T-cell (primary cell): ENCODE results near the gene CA5A. TPM values are rescaled to one million over a fixed set of nuclear protein-coding genes. Genes with fewer than 3 reads are reported as not detected.
"Not testable (repeated sequence)": the region's sequence is repeated elsewhere in the genome, so short reads cannot be mapped to it uniquely, and the experiment has no call there.

Source experiments
- ATAC-seq, 4 experiments: fragments of 200-7000 bp in 3 of 4; fragments of 150-1000 bp in 1 of 4; cut with Tn5 transposase; replicated peaks in 1 of 4; 1 replicate in 3 of 4; 2 replicates in 1 of 4; pipeline ENCODE4 v1.10.0; 2021; ENCODE audit warnings: moderate library complexity in 3 of 4, mild to moderate bottlenecking in 2 of 4, moderate number of reproducible peaks in 1 of 4
- CTCF ChIA-PET, 2 donors: fragments of 300-600 bp; sonication (Branson Sonifier 250); formaldehyde crosslinking; loops; one replicate each; lab custom pipeline; 2022; ENCODE audit warnings: antibody characterized with exemption in 2 of 2; lab: Charles Lee
- POLR2A ChIA-PET, 2 donors: fragments of 300-600 bp; sonication (Branson Sonifier 250); formaldehyde crosslinking; loops; one replicate each; lab custom pipeline; 2022; ENCODE audit warnings: antibody characterized with exemption in 2 of 2; lab: Charles Lee
- DNase-seq, 35 experiments: peaks; one replicate each; pipeline versions ENCODE4 v3.0.0 to v3.0.0-alpha.2; 2013 to 2023
- H3K27ac ChIP-seq: one replicate; pipeline ENCODE4 v1.5.1; 2013; ENCODE audit warnings: low read length
- H3K27me3 ChIP-seq, 2 experiments: replicated peaks in 1 of 2; 1 replicate in 1 of 2; 2 replicates in 1 of 2; pipeline versions ENCODE4 v1.6.1 to v1.7.0; 2013; ENCODE audit warnings: low read length in 1 of 2, mixed read lengths in 1 of 2; ENCODE audit not compliant: control insufficient read depth in 2 of 2, insufficient read depth in 2 of 2; ENCODE audit errors: extremely low read depth in 1 of 2
- H3K36me3 ChIP-seq, 2 donors: 1 replicate in 1 of 2; 2 replicates in 1 of 2; pipeline versions ENCODE4 v1.6.1 to v1.7.0; 2013; ENCODE audit warnings: low read length in 1 of 2; ENCODE audit not compliant: control insufficient read depth in 2 of 2, insufficient read depth in 1 of 2; ENCODE audit errors: extremely low read depth in 1 of 2
- H3K4me1 ChIP-seq, 2 experiments: 1 replicate in 1 of 2; 2 replicates in 1 of 2; pipeline versions ENCODE4 v1.6.1 to v1.7.0; 2013; ENCODE audit warnings: low read length in 2 of 2, mixed read lengths in 1 of 2; ENCODE audit not compliant: insufficient read depth in 2 of 2, control insufficient read depth in 1 of 2; ENCODE audit errors: extremely low read depth in 1 of 2
- H3K4me3 ChIP-seq, 2 donors: 1 replicate in 1 of 2; 2 replicates in 1 of 2; pipeline versions ENCODE4 v1.5.1 to v1.7.0; 2013; ENCODE audit warnings: mild to moderate bottlenecking in 2 of 2, low read length in 1 of 2, moderate library complexity in 1 of 2; ENCODE audit not compliant: control insufficient read depth in 1 of 2; ENCODE audit errors: extremely low read depth in 1 of 2
- H3K9me3 ChIP-seq: 2 replicates; pipeline ENCODE4 v1.7.0; 2013
- H3K27ac Mint-ChIP-seq, 2 donors: one replicate each; pipeline ENCODE4 v1.8.0; 2020 to 2021; ENCODE audit warnings: mild to moderate bottlenecking in 2 of 2, mixed read lengths in 2 of 2
- H3K27me3 Mint-ChIP-seq, 2 donors: one replicate each; pipeline ENCODE4 v1.8.0; 2021 to 2022; ENCODE audit warnings: mixed read lengths in 2 of 2
- H3K36me3 Mint-ChIP-seq: one replicate; pipeline ENCODE4 v1.8.0; 2021; ENCODE audit warnings: mixed read lengths
- H3K4me1 Mint-ChIP-seq, 3 donors: one replicate each; pipeline ENCODE4 v1.8.0; 2020 to 2022; ENCODE audit warnings: mixed read lengths in 3 of 3, mild to moderate bottlenecking in 1 of 3
- H3K4me3 Mint-ChIP-seq, 3 donors: one replicate each; pipeline ENCODE4 v1.8.0; 2020 to 2022; ENCODE audit warnings: mild to moderate bottlenecking in 3 of 3, mixed read lengths in 3 of 3, moderate library complexity in 3 of 3
- H3K9me3 Mint-ChIP-seq, 3 donors: one replicate each; pipeline ENCODE4 v1.8.0; 2020 to 2022; ENCODE audit warnings: mixed read lengths in 3 of 3
- WGBS: methylation state at CpG from one replicate; pipeline ENCODE4 v1.1.5; 2013; ENCODE audit warnings: missing lambda C conversion rate; ENCODE audit not compliant: insufficient coverage; 5-methylcytosine and 5-hydroxymethylcytosine counted together
- total RNA-seq, 35 experiments: library from RNA in 6 of 35; stranded (reverse) in 6 of 35; fragments of 120-200 nt in 1 of 35; gene quantifications; one replicate each; pipeline versions ENCODE4 v1.2.1 to v1.2.4 and lab custom pipeline; 2013 to 2026

CA5A gene
- total RNA-seq, 5 donors from 2014 or later (not counting 1 experiment from before 2014, with no cell fraction given), result 0.20 TPM; not detected in 4

DNA sequence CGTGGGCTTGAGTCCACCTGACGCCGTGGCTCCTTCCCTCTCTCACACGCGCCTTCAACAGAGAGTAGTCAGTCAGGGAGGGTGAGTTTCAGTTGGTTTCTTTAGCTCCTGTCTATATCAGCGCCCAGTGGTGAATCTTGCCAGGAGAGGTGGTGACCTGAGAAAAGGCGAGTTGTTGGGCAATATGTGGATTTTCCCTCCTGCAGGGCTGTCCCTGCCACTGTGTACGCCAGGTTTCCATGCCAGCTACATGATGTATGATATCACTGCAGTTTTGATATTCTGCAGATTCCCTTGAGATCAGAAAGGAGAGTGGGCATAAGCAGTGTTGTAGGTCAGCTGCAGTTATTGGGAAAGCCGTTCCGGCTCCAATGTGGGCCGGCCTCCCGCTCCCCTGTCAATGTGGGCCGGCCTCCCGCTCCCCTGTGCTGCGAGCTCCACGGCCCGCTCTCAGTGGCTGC is 46.3 kb upstream of the CA5A start:
- no peak overlapping the region for H3K27ac Mint-ChIP-seq
- no peaks in the 10 kb centered on the region for H3K27me3 Mint-ChIP-seq
- peaks cover 30 to 65% (median 48%) of the 10 kb centered on the region in 3 donors for H3K4me1 Mint-ChIP-seq
- WGBS, result 96% methylated on average over 8 of the region's 17 CpGs
- H3K36me3 Mint-ChIP-seq, result peaks cover 62% of the 10 kb centered on the region
- H3K4me1 ChIP-seq, result peaks cover 4 to 40% of the 10 kb centered on the region in 2 experiments
- H3K27ac ChIP-seq, result no peak overlapping the region
- ChIA-PET CTCF (no interaction called here), POLR2A (no interaction called here)
- H3K4me3 Mint-ChIP-seq, result no peak overlapping the region
- H3K9me3 ChIP-seq, result no peaks in the 10 kb centered on the region
- no peak for ATAC-seq
- H3K4me3 ChIP-seq, result no peak overlapping the region
- no peaks in the 10 kb centered on the region for H3K9me3 Mint-ChIP-seq
- no peaks in the 10 kb centered on the region for H3K27me3 ChIP-seq
- H3K36me3 ChIP-seq, result peaks cover 15 to 36% of the 10 kb centered on the region in 2 donors
- no peak for DNase-seq

DNA sequence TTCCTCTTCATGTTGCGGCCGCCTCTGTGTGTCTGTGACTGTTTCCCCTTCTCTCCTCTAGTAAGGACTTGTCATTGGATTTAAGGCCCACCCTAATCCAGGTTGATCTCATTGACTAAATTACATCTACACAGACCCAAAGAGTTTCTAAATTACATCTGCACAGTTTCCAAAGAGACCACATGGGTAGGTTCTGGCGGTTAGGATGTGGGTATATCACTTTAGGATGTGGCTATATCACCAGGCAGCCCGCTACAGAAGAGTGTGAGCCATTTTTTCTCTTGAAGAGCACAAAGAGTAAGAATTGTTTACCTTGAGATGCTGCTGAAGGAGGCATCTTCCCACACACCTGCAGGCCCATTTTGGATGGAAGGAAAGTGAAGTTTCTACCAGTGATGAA is 45.0 kb upstream of the CA5A start:
- H3K9me3 Mint-ChIP-seq, H3K27ac ChIP-seq, H3K27ac Mint-ChIP-seq, POLR2A ChIA-PET, H3K9me3 ChIP-seq, CTCF ChIA-PET, H3K27me3 ChIP-seq, H3K4me3 Mint-ChIP-seq, H3K27me3 Mint-ChIP-seq, H3K4me3 ChIP-seq: not testable (repeated sequence)
- Histone ChIP-seq H3K36me3 (peaks cover 13 to 35% of the 10 kb centered on the region in 2 donors), H3K4me1 (peaks cover 4 to 40% of the 10 kb centered on the region in 2 experiments)
- peak; percentile 37 to 73 (median 64) for ATAC-seq
- DNase-seq, result peak in 9 of 35 experiments; percentile 12 to 61 (median 27)
- Mint-ChIP-seq H3K4me1 (peaks cover 27 to 65% (median 50%) of the 10 kb centered on the region in 3 donors), H3K36me3 (peaks cover 63% of the 10 kb centered on the region)
- WGBS, result no CpG with 5 or more reads among the region's 4 CpGs

DNA sequence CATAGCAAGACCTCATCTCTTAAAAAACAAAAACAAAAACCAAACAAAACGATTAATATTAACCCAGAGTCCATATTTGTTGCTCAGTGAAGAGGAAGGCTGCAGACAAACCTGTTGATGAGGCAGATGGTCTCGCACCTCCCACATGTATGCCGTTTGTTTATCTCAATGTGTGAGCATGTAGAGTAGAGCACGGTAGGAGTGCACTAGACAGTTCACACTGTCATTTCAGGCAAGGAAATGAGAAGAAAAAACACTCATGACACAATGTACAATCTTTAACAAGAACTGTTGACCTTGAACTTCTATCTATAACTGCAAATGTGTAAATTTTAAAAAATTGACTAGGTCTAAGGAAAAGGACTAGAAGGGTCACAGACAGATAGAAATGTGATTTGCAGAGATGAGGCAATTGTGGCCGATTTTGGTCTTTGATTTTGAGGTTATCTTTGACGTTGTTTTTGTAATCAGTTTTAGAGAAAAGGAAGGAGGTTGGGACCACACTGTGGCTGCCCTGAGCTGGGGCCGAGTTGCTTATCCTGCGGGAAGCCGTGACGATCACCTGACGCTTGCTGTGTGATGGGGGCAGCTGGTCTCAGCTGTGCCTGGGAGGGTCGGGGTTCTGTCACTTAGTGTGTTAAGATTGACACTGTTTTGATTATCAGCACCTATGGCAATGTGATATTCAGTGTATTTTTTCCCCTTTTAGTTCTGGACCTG is 43.7 kb upstream of the CA5A start:
- Mint-ChIP-seq H3K4me1 (peaks cover 32 to 61% (median 44%) of the 10 kb centered on the region in 3 donors), H3K27ac (peak overlapping the region; percentile 7 to 59), H3K36me3 (peaks cover 65% of the 10 kb centered on the region)
- peak in 6 of 35 experiments; percentile 12 to 52 (median 32) for DNase-seq
- H3K9me3 ChIP-seq, CTCF ChIA-PET, H3K4me3 ChIP-seq, H3K27me3 Mint-ChIP-seq, H3K4me3 Mint-ChIP-seq, H3K27ac ChIP-seq, H3K9me3 Mint-ChIP-seq, H3K27me3 ChIP-seq, POLR2A ChIA-PET: not testable (repeated sequence)
- peak in 2 of 4 experiments; percentile 31 to 73 for ATAC-seq
- Histone ChIP-seq H3K36me3 (peaks cover 10 to 29% of the 10 kb centered on the region in 2 donors), H3K4me1 (peaks cover 4 to 40% of the 10 kb centered on the region in 2 experiments)
- 77% methylated on average over 3 of the region's 12 CpGs for WGBS

DNA sequence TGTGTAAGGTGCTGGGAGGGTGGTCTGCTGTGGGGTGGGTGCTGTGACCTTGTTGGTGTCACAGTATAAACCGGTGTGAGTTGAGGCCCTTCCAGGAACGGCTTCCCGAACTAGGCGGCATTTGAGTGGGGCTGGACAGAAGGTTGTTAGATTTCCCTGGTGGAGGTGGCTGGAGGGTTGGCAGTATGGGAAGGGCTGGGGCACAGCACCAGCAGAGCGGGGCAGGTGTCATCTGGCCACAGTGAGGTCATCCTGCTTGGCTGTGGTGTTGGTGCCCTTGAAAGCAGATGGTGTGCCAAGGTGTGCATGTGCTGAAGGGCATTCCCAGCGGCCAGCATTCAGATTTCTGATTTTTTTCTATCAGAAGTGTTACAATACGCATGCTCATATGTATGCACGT is 43.0 kb upstream of the CA5A start:
- ATAC-seq (no peak), DNase-seq (no peak)
- Mint-ChIP-seq H3K4me3 (no peak overlapping the region), H3K36me3 (peaks cover 60% of the 10 kb centered on the region), H3K27me3 (no peaks in the 10 kb centered on the region), H3K9me3 (no peaks in the 10 kb centered on the region), H3K27ac (no peak overlapping the region), H3K4me1 (peaks cover 33 to 57% (median 47%) of the 10 kb centered on the region in 3 donors)
- Histone ChIP-seq H3K27me3 (no peaks in the 10 kb centered on the region), H3K4me3 (no peak overlapping the region), H3K9me3 (no peaks in the 10 kb centered on the region), H3K4me1 (peaks cover 4 to 42% of the 10 kb centered on the region in 2 experiments), H3K27ac (no peak overlapping the region), H3K36me3 (peaks cover 5 to 22% of the 10 kb centered on the region in 2 donors)
- POLR2A ChIA-PET, result no interaction called here
- 100% methylated on average over 5 of the region's 8 CpGs for WGBS
- CTCF ChIA-PET, result no interaction called here

DNA sequence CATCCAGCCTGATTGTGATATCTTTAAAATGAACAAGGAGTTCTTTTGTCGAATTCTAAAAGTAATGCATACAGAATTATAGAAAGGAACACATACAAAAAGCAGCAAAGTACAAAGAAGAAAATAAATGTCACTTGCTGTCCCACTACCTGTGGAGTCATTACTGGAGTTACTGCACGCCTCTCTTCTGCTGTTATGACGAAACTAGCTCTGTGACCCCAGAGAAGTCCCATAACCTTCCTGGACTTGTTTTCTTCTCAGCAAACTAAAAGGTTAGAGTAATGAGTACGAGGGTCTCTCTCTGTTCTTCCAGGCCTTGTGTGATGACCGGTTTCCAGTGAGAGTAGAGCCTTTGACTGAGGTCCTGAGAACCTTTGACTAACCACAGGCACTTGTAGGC is 41.8 kb upstream of the CA5A start:
- CTCF ChIA-PET, result no interaction called here
- peaks cover 61% of the 10 kb centered on the region for H3K36me3 Mint-ChIP-seq
- no peaks in the 10 kb centered on the region for H3K9me3 ChIP-seq
- H3K27me3 ChIP-seq, result no peaks in the 10 kb centered on the region
- peaks cover 5 to 21% of the 10 kb centered on the region in 2 donors for H3K36me3 ChIP-seq
- no peak overlapping the region for H3K27ac Mint-ChIP-seq
- 70% methylated on average over 2 of the region's 5 CpGs for WGBS
- peaks cover 4 to 40% of the 10 kb centered on the region in 2 experiments for H3K4me1 ChIP-seq
- no peak overlapping the region for H3K27ac ChIP-seq
- no peaks in the 10 kb centered on the region for H3K9me3 Mint-ChIP-seq
- H3K4me3 Mint-ChIP-seq, result no peak overlapping the region
- POLR2A ChIA-PET, result no interaction called here
- H3K4me3 ChIP-seq, result no peak overlapping the region
- no peaks in the 10 kb centered on the region for H3K27me3 Mint-ChIP-seq
- DNase-seq (no peak), ATAC-seq (no peak)
- H3K4me1 Mint-ChIP-seq, result peaks cover 39 to 54% (median 52%) of the 10 kb centered on the region in 3 donors

DNA sequence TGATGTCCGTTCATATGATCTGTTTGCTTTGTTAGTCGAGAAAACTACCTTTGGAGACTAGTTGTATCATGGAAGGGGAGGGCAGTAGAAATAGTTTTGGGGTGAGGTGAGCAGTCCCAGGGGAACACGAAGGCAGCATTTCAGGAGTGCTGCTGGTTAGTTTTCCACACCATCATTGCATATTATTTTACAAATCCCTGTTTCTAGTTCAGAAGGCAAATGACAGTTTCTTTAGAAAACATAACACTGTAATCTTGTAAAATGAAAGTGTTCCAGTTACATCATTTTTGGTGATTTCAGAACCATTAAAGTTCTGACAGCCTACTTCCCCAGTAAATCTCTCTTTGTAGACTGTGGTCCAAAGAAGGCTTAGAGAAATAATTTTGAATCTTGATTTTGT is 40.3 kb upstream of the CA5A start:
- H3K27ac ChIP-seq, result no peak overlapping the region
- no CpG with 5 or more reads among the region's 3 CpGs for WGBS
- ChIA-PET CTCF (no interaction called here), POLR2A (no interaction called here)
- H3K4me1 Mint-ChIP-seq, result peaks cover 49 to 53% (median 50%) of the 10 kb centered on the region in 3 donors
- peaks cover 62% of the 10 kb centered on the region for H3K36me3 Mint-ChIP-seq
- no peaks in the 10 kb centered on the region for H3K9me3 ChIP-seq
- peaks cover 5 to 9% of the 10 kb centered on the region in 2 donors for H3K36me3 ChIP-seq
- H3K27me3 ChIP-seq, result no peaks in the 10 kb centered on the region
- ATAC-seq (no peak), DNase-seq (no peak)
- no peak overlapping the region for H3K4me3 Mint-ChIP-seq
- no peaks in the 10 kb centered on the region for H3K27me3 Mint-ChIP-seq
- no peak overlapping the region for H3K4me3 ChIP-seq
- peak overlapping the region in 1 of 2 donors; percentile 1 for H3K27ac Mint-ChIP-seq
- H3K4me1 ChIP-seq, result peaks cover 4 to 27% of the 10 kb centered on the region in 2 experiments
- H3K9me3 Mint-ChIP-seq, result peaks cover 0 to 14% (median 12%) of the 10 kb centered on the region in 3 donors
